ENCODE measurements around the gene DIS3L2.

Gene DIS3L2

GRCh38 chr2:232088771-232089170 is 127.3 kb downstream of the DIS3L2 start:
- TF ChIP-seq CTCF (conservative IDR thresholded peaks at IDR 0.05; ENCODE audit: low read depth, low read length): no peak
- peak; percentile 14 for DNase-seq (ENCODE audit: low read depth)
- H3K4me3 ChIP-seq (ENCODE audit: low read depth, low read length): no peak overlapping the region

- DNase-seq (ENCODE audit: low read depth): no peak
- no peak overlapping the region for H3K4me3 ChIP-seq (ENCODE audit: low read depth, low read length)
- no peak for TF ChIP-seq CTCF (conservative IDR thresholded peaks at IDR 0.05; ENCODE audit: low read depth, low read length)
Observed at GRCh38 chr2:232094201-232094600, 132.7 kb downstream of the DIS3L2 start.

GRCh38 chr2:232094883-232095282 is 133.4 kb downstream of the DIS3L2 start:
- H3K4me3 ChIP-seq (ENCODE audit: low read depth, low read length): no peak overlapping the region
- DNase-seq (ENCODE audit: low read depth): no peak
- TF ChIP-seq CTCF (conservative IDR thresholded peaks at IDR 0.05; ENCODE audit: low read depth, low read length): no peak

- no peak overlapping the region for H3K4me3 ChIP-seq (ENCODE audit: low read depth, low read length)
- no peak for DNase-seq (ENCODE audit: low read depth)
- TF ChIP-seq CTCF (conservative IDR thresholded peaks at IDR 0.05; ENCODE audit: low read depth, low read length): no peak
Observed at GRCh38 chr2:232097260-232097659, 135.7 kb downstream of the DIS3L2 start.

- no peak for TF ChIP-seq CTCF (conservative IDR thresholded peaks at IDR 0.05; ENCODE audit: low read depth, low read length)
- H3K4me3 ChIP-seq (ENCODE audit: low read depth, low read length): no peak overlapping the region
- DNase-seq (ENCODE audit: low read depth): no peak
Observed at GRCh38 chr2:232097758-232098157, 136.2 kb downstream of the DIS3L2 start.

- DNase-seq (ENCODE audit: low read depth): no peak
- no peak for TF ChIP-seq CTCF (conservative IDR thresholded peaks at IDR 0.05; ENCODE audit: low read depth, low read length)
- H3K4me3 ChIP-seq (ENCODE audit: low read depth, low read length): no peak overlapping the region
Observed at GRCh38 chr2:232102380-232102779, 140.9 kb downstream of the DIS3L2 start.

GRCh38 chr2:232103140-232103737 is 141.7 kb downstream of the DIS3L2 start:
- H3K4me3 ChIP-seq (ENCODE audit: low read depth, low read length): no peak overlapping the region
- DNase-seq (ENCODE audit: low read depth): peak; percentile 34
- no peak for TF ChIP-seq CTCF (conservative IDR thresholded peaks at IDR 0.05; ENCODE audit: low read depth, low read length)

All from choroid plexus epithelial cell (primary cell).